LNCAP (cell line): ENCODE data around the gene GRAMD1B.

Experiments used
- TF ChIP-seq, protein P1 (sequence below): fragments of 450-650 bp; IDR thresholded peaks from 2 replicates; pipeline ENCODE4 v1.5.1; 2017; ENCODE audit warnings: mild to moderate bottlenecking

GRAMD1B gene

DNA sequence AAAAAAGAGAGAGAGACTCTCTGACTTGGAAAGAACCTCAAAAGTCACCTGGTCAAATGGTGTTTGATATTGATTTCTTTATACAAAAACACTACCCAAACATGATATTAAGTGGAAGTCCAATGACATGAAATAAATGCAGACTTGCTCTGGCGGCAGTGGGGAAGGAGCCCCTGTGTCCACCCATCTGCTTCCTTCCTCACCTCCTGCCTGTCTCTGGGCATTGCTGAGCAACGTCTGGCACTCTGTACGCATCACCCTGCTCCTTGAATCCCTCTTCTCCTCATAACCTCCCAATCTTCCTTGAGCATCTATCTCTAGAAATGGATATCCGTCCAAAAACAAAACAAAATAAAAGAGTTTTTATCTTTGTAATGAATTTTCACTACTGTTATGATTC is 39.9 kb upstream of the GRAMD1B start:
- TF ChIP-seq, protein P1, sequence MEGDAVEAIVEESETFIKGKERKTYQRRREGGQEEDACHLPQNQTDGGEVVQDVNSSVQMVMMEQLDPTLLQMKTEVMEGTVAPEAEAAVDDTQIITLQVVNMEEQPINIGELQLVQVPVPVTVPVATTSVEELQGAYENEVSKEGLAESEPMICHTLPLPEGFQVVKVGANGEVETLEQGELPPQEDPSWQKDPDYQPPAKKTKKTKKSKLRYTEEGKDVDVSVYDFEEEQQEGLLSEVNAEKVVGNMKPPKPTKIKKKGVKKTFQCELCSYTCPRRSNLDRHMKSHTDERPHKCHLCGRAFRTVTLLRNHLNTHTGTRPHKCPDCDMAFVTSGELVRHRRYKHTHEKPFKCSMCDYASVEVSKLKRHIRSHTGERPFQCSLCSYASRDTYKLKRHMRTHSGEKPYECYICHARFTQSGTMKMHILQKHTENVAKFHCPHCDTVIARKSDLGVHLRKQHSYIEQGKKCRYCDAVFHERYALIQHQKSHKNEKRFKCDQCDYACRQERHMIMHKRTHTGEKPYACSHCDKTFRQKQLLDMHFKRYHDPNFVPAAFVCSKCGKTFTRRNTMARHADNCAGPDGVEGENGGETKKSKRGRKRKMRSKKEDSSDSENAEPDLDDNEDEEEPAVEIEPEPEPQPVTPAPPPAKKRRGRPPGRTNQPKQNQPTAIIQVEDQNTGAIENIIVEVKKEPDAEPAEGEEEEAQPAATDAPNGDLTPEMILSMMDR = no peak

DNA sequence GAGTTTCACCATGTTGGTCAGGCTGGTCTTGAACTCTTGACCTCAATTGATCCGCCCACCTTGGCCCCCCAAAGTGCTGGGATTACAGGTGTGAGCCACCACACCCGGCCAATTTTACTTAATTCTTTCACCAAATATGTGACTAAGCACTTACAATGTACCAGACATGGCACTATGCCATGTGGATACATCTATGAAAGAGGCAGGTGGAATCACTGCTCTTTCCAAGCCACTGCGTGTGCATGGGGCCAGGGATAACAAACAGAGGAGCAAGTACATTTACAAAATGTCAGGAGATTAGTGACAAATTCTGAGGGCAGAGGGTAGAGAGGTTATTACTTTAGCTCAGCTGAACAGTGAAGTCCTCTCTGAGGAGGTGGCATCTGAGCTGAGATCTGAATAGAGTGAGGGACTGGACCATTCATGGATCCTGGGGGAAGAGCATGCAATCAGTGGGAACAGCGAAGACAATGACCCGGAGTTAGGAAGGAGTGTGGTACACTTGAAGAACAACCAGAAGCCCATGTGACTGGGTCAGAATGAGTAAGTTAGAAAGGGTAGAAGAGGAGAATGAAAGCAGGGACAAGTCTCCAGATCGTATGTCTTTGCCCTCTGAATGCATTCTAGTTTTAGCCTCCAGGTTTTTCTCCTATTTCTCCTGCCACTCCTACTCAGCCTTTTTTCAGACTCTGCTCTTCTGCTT is 38.3 kb upstream of the GRAMD1B start:
- TF ChIP-seq, protein P1 = no peak

DNA sequence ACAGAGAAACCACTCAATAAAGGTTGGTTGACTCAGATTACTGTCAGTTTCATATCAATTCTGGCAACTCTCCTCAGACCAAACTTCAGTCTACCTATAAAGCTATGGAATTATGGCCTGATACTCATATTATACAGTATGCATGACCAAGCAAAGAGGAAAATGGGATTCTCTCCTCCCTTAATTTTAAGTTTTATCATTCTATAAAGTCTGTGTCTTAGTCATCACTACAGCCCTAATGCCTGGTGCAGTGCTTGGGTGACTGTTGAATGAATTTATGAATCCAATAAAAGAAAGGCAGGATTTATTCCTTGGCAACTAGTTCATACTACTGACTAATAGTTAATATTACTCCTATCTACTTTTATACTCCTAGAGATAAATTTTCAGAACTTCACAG is 37.6 kb upstream of the GRAMD1B start:
- TF ChIP-seq, protein P1 = no peak

DNA sequence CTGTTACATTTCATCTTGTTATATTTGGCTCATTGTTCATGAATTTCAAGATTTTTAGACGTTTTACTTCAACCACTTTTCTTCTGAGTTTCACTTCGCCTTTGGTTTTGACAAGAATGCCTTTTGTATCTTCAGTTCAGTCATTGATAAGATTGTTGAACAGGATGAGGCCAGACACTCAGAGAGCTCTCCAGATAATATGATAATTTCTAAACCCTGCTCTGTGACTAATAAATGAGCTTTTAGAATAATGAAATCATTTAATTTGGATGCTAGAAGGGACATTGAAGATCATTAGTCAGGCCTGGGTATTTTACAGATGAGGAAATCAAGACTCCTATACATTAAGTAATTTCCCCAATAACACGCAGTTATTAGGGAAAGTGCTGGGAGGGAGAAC is 37.2 kb upstream of the GRAMD1B start:
- TF ChIP-seq, protein P1 = no peak

DNA sequence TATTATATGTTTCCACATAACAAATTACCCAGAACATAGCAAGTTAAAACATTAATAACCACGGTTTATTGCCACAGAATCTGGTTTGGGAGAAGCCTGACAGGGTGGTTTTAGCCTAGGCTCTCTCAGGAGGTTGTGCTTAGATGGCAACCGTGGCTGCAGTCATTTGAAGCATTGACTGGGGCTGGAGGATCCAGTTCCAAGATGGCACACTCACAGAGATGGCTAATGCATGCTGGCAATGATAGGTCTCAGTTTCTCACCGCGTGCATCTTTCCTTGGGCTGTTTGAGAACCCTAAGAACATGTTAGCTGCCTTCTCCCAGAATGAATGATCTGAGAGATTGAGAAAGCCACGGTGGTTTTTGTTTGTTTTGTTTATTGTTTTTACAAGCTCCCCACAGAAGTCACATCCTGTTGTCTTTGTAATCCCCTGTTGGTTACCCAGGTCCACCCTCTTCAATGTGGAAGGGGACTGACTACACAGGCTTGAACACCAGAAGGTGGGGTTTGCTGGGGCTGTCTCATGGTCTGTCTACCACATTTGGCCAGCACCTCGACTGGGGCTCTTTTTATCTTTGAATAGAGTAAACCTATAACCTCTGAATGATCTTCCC is 36.6 kb upstream of the GRAMD1B start:
- TF ChIP-seq, protein P1 = no peak

DNA sequence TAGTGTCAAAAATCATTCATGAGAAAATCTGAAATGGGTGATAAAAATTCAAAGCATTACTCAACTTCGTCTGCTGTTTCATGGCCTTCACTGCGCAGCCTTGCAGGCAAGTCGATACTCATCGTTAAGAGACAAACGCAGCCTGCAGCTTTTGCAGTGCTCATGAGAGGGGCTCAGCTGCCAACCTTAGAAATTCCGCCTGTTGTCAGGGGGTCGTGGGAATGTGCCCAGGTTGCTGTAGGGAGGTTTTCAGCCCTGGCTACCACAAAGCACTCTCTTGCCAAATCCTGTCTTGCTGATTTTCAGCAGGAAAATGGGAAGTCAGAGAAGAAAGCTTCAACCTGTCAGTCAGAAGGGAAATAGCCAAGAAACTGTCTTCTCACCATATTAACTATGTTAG is 25.4 kb upstream of the GRAMD1B start:
- TF ChIP-seq, protein P1 = no peak

DNA sequence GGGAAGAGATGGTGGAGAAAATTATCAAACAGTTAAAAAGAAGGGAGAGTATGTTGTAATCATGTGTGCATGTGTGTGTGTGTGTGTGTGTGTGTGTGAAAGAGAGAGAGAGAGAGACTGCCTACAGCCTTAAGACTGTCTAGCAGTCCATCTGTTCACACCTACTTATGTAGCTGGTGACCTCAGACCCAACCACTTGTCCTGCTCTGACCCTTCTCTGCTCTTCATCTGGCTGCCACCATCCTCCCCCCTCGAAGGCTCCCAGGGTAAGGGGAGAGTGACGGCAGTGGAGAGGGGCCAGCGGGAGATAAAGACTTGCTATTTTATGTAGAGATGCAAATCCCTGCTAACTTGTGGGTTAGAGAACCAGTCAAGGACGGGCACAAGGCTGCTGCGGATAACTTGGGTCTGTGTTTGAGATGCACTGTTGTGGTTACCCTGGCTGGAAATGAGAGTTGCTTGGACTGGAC is 24.9 kb upstream of the GRAMD1B start:
- TF ChIP-seq, protein P1 = no peak
